ENCODE measurements around the gene SHISAL2A.
A peak's percentile ranks its signal among the peaks of the same experiment; 100 is the strongest.

The SHISAL2A gene

DNA sequence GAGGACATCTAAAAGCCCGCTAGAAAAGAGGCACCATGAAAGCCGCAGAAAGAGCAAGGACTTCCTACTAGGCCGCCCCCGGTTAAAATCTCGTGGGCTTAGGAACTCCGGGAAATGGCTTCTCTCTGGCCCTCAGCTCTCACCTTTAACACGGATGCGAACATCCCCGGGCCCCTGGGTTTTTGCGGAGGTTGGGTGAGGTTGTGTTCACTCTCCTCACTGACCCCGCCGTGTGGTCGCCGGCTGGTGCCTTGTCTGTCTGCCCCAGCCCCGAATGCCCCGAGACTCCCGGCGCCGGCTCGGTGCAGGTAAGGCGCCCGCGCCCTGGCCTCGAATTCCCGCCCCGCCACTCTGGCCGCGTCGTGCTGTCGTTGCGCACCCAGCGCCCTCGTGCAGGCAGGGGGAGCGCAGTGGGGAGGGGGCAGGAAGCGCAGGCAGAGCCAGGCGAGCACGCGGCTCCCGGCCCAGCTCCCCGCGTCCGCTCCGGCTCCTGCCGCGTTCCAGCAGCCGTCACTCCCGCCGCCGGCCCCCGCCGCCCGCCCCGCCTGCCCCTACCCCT lies at the start of gene SHISAL2A:
TSS of gene SHISAL2A (plus strand) at position 437 of the 559 bp plus-strand sequence. CDS start 326 bp downstream, outside the sequence.
- peak; percentile 72 for DNase-seq

GRCh38 chr1:52585474-52585873 lies 47.5 kb upstream of the SHISAL2A start:
- no peak for DNase-seq

DNA sequence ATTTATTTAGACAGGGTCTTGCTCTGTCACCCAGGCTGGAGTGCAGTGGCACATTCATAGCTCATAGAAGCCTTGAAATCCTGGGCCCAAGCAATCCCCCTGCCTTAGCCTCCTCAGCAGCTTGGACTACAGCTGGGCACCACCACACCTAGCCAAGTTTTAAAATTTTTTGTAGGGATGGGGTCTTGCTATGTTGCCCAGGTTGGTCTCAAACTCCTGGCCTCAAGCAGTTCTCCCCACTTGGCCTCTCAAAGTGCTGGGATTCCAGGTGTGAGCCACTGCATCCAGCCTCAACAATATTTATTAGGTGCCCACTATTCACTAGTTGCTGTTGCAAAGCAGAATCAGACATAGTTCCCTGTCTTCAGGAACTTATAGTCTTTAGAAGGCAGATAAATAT lies 44.9 kb upstream of the SHISAL2A start:
- DNase-seq: no peak

- no peak for DNase-seq
Observed at GRCh38 chr1:52588535-52588934, 44.4 kb upstream of the SHISAL2A start.

DNA sequence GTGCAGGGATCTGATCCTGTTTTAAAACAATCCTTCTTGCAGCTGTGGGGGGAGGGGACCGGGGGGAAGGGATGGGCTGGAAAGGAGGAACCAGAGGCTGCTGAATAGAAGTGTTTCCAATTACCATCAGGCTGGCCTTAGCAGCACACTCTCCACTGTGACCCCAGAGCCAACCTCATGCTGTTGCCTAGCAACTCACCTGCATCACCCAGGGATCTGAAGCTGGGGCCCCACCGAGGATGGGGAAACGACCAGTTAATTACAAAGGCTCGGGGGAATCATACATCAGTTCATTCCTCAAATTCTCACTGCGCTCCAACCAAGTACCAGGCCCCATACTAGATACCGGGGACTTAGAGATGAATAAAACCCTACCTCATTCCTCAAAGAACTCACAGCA lies 42.7 kb upstream of the SHISAL2A start:
- DNase-seq: no peak

- no peak for DNase-seq
Observed at GRCh38 chr1:52592637-52593323, 40.2 kb upstream of the SHISAL2A start.

- DNase-seq: no peak
Observed at GRCh38 chr1:52593495-52593894, 39.5 kb upstream of the SHISAL2A start.

DNA sequence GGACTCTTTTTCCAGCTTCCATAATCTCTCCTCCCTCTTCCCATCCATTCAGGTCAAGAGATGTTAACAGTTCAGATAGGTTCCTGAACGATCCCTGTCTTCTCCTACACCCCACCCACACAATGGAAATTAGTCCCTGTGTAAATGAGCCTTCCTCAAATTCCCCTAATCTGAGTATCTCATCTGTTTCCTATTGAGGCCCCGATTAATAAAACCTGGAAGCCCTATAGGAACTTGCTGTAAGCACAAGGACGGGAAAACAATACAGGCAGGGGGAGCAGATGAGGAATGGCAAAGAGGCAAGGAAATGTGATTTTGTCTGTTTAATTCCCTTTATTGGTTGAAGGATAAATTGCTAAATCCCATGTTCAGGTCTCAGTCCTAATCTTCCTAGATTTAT lies 37.9 kb upstream of the SHISAL2A start:
- no peak for DNase-seq

DNA sequence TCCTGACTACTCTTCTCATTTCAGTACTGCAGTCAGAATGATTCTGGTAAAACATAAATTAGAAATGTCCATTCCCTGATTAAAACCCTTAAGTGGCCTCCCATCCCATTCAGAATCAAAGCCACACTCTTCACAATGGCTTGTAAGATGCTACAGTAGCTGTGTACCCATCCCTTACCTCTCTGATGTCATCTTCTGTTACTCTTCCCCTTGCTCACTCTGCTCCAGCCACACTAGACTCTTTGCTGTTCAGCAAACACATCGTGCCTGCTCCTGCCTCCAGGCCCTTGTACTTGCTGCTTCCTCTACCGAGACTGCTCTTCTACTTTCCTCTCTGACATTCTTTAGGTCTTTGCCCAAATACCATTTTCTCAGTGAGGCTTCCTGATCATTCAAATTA lies 35.1 kb upstream of the SHISAL2A start:
- no peak for DNase-seq

- no peak for DNase-seq
Observed at GRCh38 chr1:52598729-52599128, 34.2 kb upstream of the SHISAL2A start.

GRCh38 chr1:52599236-52599635 lies 33.7 kb upstream of the SHISAL2A start:
- DNase-seq: no peak

DNA sequence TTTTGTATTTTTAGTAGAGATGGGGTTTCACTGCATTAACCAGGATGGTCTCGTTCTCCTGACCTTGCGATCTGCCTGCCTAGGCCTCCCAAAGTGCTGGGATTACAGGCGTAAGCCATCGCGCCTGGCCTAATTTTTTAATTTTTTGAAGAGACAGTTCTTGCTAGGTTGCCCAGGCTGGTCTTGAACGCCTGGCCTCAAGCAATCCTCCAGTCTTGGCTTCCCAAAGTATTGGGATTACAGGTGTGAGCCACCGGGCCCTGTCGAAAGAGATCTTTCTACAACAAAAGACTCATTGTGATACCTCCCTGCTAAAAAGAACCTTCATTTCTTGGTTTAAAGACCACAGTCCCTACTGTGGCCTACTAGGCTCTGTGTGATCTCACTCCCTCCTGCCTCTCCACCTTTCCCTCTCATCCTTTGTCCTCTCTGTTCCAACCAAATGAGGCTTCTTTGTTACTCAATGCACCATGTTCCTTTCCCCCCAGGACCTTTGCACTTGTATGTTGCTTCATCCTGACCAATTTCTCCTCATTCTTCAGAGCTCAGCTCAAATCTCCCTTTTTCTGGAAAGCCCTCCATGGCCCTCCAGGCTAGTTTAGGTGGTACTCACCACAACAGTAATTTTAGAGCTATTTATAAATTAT lies 32.3 kb upstream of the SHISAL2A start:
- no peak for DNase-seq

- DNase-seq: peak; percentile 19
Observed at GRCh38 chr1:52601519-52601918, 31.4 kb upstream of the SHISAL2A start.

DNA sequence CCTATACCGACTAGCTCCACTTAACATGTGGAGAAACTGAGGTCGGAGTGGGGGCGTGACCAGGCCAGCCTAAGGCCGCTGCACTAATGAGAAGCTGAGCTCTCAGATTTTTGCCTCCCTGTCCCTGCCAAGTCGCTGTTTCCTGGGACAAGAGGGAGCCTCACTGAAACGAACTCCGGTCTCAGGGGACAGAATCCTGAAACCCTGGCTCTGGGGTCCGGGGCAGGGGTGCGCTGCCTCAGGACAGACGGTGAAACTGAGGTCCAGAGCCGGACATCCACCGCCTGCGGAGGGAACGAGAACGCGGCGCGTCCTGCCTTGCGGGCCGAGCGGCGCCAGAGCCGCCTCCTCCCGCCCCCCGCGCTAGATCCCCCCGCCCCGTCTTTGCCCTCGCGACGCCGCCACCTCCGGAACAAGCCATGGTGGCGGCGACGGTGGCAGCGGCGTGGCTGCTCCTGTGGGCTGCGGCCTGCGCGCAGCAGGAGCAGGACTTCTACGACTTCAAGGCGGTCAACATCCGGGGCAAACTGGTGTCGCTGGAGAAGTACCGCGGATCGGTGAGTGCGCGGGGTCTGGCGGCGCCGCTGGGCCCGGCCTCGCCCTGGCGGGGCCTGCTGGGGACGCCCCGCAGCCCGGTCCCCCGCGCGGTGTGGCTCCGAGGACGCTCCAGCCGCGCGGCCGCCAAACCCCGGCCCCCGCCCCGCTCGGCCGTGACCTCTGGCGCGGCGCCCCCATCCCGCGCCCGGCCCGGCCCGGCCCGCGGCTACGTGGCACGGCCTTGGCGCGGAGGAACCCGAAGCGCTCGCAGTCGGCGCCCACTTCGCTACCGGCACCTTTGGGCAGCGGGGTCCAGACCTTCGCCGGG lies 30.7 kb upstream of the SHISAL2A start, which contains the start of gene GPX7:
TSS of gene GPX7 (plus strand) at position 381 of the 865 bp plus-strand sequence. CDS start at position 420, 39 bp downstream.
- DNase-seq: peak; percentile 68

- DNase-seq: peak; percentile 43
Observed at GRCh38 chr1:52602856-52603600, 29.9 kb upstream of the SHISAL2A start.

DNA sequence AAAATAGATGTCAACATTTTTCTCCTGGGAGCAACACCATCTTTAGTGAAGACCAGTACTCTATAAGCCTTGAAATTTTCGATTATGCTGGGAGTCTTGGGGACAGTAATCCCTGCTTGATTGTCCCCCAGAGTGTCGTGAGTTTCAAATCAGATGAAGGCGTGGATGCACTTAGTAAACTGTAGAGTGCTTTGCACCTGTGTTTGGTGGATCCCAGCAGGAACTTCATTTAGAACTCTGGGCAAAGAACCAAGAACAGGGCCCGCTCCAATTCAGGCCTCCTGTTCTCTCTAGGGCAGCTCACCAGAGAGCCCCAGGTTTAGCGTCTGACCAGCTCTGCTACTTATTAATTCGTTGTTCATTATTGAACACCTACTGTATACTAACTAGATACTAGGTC lies 29.3 kb upstream of the SHISAL2A start:
- no peak for DNase-seq

DNA sequence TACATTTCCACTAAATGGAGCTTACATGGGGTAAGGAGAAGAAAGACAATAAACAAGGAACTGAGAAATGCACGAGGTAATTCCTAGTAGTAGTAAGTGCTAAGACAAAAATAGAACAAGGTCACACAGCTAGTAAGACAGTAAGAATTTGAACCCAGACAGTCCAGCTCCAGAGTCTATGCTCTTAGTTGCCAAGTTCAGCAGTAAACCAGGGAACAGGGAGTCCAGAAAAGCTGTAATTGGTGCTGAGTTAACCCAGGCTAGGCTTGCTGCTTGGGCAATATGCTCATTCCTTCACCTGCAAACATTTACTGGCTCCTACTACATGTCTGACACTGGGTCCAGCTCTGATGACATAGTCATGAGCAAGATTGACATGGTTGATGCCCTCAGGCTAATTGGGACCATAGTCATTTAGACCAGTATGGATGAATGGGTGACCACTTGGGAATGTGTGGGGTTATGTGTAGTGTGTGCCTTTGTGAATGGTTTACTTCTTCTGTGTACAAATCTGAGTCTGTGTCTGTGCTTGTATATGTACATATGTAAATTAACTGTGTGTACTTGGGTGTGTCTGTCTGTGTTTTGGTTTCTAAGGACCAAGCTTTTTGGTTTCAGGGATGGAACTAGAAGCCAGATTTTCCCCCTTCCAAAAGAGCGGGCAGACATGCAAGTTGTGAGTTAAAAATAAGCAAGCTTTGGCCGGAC lies 28.8 kb upstream of the SHISAL2A start:
- no peak for DNase-seq

DNA sequence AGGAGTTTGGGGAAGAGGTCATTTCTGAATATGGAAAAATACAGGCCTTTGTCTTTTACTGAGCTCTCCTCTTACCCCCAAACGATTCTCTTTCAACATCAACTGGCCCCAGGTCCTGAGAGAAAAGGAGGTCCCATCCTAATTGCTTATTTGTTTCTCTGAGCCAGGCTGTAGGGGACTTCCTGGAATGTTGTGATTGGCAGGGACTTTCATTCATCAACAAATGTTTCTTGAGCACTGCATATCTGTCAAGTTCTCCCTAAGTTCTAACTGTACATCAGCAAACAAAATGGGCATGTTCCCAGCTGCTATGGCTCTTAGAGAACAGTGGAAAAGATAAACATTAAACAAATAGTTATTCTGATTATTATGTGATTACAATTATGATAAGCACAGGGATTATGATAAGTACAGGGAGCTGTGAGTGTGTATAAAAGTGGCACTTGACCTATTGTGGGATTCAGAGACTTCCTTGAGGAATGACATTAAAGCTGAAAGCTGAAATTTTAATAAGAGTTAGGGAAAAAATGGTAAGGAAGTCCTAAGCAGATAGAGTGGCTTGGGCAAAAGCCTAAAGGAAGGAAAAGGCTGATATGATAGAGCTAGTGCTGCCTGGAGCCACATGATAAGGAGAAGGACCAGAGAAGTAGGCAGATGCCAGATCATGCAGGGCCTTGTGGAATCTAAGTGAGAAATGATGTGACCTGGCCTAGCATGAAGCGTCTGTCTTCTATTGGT lies 19.2 kb upstream of the SHISAL2A start:
- DNase-seq: no peak

- no peak for DNase-seq
Observed at GRCh38 chr1:52614671-52615070, 18.3 kb upstream of the SHISAL2A start.

- no peak for DNase-seq
Observed at GRCh38 chr1:52615489-52616042, 17.4 kb upstream of the SHISAL2A start.

DNA sequence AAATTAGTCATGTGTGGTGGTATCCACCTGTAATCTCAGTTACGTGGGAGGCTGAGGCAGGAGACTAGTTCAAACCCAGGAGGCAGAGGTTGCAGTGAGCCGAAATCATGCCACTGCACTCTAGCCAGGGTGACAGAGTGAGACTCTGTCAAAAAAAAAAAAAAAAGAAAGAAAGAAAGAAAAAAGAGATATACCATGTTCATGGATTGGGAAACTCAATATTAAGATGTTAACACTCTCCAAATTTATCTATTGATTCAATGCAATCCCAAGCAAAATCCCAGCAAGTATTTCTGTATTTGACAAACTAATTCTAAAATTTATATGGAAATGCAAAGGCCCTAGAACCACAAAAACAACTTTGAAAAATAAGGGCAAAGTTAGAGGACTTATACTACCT lies 11.0 kb upstream of the SHISAL2A start:
- no peak for DNase-seq
